GM18502 (cell line): ENCODE results near the gene KERA.
A peak's percentile ranks its signal among the peaks of the same experiment; 100 is the strongest.
"Not testable (repeated sequence)": the region's sequence is repeated elsewhere in the genome, so short reads cannot be mapped to it uniquely, and the experiment has no call there.

ENCODE experiments used
- ATAC-seq: cut with Tn5 transposase; IDR thresholded peaks from one replicate; pipeline ENCODE4 v1.9.1; 2021; ENCODE audit warnings: mild to moderate bottlenecking; ENCODE audit not compliant: unreplicated experiment, poor library complexity

KERA gene, protein sequence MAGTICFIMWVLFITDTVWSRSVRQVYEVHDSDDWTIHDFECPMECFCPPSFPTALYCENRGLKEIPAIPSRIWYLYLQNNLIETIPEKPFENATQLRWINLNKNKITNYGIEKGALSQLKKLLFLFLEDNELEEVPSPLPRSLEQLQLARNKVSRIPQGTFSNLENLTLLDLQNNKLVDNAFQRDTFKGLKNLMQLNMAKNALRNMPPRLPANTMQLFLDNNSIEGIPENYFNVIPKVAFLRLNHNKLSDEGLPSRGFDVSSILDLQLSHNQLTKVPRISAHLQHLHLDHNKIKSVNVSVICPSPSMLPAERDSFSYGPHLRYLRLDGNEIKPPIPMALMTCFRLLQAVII

DNA sequence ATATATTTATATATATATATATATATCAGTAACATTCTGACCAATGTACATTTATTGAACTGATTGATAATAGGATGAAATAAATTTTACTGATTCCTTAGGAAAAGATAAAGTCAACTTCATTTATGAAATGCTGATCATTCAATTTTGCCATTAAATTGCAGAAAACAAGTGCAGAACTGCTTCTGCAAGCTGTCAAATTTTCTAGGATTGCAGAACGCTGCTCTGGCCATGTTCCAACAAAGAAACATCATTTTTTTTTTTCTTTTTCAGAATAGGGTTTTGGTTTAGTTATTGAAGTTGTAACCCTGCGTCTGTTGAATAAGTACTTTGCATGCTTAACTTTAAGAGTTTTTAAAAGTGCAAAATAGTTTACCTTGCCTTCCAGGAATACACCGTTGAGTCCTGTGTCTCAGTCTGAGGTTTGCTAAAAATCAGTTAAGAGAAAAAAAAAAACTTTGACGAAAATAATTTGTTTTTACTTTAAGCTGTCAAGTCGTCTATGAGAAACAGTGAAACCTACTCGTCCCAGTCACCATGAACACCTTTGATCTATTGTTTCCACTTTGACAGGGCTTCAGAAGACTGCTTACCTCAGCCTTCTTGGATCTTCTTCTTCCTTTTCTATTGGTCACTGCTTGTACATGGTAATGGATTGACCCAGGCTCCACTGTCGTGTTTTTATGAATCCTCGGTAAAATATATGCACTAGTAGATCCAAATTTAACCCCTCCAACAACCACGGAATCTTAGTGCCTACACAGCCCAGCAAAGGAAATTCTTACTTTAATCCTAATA, at the start of gene KERA:
Gene KERA, minus strand, starts transcription at position 657 of the 798 bp plus-strand sequence. CDS start 1,743 bp downstream, outside the sequence.
- no peak for ATAC-seq

DNA sequence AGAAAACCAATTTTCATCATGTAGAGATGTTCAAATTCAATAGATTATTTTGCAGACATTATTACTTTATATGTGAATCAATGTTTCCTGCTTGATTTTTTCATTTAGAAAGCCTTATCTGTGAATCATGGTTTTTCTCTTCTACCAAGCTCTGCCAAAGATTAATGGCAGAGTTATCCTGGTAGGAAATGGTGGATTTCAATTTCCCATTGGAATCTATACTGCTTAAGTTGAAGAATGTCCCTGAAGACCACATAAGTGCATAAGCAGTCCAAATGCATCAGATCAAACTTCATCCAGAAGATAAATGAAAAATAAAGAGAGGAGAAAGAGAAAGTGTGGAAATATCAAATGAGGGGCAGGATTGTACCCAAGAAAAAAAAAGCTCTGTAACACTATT, 48.5 kb upstream of the KERA start:
- ATAC-seq, result no peak

DNA sequence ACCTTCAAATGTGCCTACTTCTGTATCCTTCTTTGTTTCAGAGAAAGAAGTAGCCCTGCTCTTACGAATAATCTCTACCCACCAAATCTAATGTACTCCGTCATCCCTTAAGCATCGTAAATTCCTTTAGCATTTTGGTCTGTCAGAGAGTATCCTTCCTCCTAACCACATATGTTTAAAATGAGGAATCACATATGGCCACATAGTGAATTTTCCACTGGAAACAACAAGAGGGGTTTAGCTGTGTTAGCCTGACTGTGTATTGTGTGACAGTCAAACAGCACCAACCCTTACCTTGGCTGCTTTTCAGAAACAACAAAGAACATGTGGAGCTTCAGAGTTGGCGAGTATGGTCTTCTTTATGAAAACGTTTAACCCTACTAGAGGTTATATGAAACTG, 48.0 kb upstream of the KERA start:
- ATAC-seq, result no peak

DNA sequence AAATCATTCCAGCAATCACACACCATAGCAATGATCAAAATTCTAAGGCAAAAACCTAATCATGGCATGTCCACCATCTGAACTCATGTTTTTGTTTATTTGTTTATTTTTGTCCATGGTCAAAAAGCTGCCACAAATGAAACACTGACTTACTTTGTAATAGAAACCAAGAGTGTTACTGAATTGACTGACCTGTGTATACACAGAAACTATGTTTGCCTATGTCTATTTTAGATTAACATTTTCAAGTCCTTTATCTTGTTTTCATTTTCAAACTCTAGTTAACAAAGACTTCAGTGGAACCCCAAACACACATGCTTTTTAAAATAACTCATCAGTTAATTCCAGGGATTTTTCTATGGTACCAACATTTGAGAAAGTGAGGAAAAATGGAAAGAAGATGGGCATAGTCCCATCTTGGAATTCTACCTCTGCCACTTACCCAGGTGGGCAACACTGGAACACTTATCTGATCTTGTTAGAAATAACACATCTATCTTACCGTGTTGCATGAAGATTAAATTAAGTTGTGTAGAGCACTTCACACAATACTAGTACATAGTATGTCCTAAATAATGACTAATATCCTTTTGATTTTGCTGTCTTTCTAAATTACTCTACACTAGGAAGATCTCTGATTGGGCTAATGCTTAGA, 47.1 kb upstream of the KERA start:
- ATAC-seq, result peak; percentile 68

DNA sequence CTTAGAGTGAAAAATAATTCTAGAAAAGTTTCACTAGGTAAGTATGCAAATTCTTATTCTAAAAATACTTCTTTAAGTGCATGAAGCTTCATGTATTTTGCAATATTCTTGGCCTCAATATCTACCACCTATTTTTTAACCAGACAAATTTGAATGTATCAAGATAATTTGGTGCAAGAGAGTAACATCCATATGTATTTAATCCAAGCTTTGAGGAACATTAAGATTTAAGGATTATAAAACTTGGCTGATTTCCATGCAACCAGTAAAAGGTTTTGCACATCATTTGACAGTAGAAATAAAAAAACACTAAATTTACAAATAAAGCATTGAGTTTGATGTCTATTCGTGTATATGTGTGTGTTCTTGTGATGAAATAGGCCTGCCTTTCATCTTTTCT, 45.8 kb upstream of the KERA start:
- ATAC-seq, result no peak

DNA sequence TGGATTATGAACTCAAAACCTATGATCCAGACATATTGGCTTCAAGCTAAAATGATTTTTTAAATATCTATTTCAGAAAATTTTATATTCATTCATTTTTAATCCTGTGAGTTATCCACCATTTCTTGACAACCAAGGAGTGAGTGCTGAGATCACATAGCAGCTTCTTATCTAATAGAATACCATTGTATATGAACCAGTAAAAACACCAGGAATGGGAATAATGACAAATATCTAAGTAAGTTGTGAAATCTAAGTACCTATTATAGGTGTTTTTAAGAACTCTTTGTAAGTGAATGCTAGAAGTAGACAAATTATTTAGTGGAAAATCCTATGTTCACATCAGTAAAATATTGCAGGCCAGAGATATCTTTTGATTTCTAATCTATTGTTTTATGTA, 45.3 kb upstream of the KERA start:
- no peak for ATAC-seq

DNA sequence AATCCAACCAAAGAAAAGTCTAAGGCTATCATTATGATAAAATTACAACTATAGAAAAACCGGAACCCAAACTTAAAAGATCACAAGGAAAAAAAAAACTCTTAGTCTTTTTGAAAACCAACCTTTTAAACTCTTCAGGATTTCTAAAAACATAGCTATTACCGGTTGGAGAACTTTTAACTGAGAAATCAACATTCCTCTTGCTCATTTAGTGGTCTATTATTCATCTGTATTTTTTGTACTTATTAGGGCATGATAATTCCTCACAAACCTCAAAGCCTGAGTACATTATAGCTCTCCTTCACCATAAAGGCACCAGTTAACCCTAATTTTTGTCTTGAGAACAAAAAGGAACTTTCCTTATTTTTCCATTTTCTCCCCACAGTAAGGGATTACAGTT, 43.1 kb upstream of the KERA start:
- ATAC-seq, result no peak

DNA sequence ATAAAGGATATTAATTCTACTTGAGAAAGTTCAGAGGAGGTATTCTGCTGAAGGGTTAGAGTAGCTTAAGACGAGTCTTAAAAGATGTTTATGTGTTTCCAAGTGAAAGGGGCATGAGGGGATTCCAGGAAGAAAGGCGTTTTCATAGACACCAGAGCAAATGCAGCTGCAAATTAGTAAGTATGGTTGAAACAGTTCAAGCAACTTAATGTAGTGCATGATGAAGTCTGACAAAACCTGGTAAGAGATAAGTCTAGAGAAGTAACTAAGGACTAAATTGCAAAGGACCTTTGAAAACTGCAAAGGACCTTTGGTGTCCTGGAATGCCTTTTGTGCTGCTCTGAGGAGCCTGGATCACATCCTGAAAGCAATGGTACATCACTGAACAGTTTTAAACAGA, 42.0 kb upstream of the KERA start:
- ATAC-seq, result no peak

DNA sequence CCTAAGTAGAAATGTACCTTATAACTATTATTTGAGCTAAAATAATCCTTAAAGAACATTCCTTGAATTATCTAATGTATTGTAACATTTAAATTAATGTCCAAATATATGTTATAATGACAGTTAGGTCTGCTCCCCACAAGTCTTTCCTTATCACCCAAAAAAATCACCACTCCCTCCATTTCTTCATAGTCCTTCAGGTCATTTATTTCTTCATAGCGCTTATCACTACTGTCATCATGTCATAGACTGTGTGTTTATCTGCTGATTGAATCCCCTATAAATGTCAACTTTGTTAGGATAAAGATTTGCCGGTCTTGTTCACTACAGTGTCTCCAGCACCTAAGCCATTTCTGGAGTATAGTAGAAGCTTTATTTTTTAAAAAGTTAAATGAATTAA, 41.5 kb upstream of the KERA start:
- no peak for ATAC-seq

DNA sequence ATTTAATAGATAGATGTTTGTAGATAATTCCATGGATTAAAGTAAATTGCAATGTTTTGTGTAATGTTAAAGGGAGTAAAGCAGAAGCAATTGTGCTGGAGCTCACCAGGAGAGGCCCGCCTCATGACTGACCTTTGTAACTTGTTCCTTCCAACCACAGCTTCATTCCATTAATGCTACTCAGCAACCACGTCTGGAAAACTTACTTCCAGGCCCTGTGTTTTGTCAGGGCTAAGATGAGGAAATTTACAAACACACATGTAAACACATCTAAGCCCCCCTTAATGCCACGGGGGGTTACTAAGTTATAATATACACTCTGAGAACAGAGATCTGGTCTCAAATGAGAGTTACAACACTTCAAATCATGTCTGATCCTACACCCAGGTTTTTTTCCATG, 41.1 kb upstream of the KERA start:
- no peak for ATAC-seq

DNA sequence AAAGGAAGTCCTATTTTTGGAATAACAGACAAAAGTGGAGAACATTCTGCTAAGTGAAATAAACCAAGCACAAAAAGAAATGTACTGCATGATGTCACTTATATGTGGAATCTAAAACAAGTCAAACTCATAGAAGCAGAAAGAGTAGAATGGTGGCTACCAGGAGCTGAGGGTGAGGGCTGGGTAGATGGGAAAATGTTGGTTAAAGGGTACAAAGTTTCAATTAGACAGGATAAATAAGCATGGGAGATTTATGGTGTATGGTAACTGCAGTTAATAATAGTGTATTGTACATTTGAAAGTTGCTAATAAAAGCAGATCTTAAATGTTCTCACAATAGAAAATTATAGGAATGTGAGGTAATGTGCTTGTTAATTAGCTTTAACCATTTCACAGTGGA, 40.6 kb upstream of the KERA start:
- no peak for ATAC-seq

DNA sequence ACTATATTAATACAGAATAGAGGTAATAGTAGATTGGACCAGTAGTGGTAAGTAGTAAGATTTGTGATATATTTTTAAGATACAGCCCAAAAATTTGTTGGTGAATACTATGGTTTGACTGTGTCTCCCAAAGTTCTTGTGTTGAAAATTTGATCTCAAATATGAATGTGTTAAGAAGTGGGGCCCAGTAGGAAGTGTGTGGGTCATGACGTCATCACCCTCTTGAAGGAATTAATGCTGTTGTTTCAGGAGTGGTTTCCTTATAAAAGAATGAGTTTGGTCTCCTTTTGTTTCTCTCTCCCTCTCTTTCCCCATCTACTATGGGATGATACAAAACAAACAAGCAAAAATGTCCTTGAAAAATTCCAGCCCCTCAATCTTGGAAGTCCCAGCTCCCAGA, 37.1 kb upstream of the KERA start:
- ATAC-seq, result no peak

DNA sequence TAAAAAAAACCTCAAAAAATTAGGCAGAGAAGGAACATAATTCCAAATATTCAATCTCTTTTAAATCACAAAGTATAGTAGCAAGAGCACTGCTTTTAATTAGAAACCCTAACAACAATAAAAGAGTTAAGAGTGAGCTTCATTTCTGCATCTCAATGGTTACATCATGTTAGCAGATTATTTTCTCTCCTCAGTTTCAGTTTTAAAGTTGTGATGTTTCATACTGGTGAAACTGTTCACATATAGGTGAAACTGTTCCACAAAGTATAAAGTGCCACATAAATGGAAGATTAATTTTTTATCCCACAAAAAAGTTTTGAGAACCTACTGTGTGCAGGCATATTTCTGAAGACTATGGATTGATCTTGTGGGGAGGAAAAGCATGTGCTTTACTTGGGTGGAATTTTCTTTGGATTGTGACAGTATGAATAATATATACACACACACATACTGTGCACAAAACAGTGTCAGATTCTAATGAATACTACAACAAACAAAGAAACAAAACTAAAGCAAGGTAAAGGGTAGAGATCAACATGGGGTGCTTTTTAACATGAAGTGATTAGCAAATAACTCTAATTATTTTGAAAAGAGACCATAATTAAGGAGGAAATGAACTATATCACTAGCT, 36.3 kb upstream of the KERA start:
- no peak for ATAC-seq

DNA sequence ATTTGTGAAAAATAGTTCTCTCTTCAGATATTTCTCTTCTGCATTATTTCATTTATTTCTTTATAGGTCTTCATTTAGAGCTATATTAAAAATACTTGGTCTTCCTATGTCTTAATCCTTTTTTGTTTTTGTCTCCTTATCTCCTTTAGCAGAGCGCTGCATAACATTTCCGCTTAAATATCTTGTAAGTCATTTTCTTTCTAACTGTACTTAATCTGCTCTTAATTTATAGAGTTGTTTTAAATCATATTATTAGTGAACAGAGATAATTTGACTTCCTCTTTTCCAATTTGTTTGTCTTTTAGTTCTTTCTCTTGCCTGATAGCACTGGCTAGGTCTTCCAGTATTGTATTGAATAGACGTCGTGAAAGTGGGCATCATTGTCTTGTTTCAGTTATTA, 35.5 kb upstream of the KERA start:
- ATAC-seq, result no peak

DNA sequence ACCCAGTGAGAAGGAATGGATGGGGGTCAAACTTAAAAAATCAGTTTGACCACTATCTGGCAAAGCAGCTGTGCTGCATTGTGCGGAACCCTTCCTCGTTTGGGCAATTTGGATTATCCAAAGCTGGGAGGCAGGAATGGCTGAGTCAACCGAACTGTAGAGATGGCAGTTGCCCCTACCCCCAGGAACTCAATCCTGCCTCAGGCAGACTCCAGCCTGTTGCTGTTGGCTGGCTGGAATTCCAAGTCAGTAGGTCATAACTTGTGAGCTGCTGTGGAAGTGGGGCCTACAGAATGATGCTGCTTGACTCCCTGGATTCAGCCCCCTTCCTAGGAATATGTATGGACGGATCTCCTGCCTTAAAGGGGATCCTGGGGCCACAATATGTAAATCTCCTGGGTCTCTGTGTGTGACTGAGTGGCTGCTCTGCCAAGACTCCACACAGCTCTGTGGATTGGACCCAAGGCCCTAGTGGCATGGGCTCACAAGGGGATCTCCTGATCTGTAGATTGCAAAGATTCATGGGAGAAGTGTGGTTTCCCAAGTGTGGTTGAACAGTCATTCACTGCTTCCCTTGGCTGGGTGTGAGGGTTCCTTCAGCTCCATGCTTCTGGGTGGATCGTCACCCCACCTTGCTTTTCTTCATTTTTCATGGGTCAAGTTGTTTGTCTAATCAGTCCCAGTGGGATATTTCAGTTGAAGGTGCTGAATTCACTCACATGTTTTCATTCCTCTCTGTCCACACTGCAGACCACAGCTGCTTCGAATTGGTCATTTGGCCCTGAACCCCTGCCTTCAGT, 34.3 kb upstream of the KERA start:
- ATAC-seq, result no peak

DNA sequence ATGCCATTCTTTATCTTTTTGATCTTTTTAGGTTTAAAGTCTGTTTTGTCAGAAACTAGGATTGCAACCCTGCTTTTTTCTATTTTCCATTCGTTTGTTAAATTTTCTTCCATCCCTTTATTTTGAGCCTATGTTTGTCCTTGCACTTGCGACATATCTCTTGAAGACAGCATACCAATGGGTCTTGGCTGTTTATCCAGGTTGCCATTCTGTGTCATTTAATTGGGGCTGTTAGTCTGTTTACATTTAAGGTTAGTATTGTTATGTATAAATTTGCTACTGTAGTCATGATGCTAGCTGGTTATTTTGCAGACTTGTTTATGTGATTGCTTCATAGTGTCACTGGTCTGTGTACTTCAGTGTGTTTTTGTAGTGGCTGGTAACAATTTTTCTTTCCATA, 32.1 kb upstream of the KERA start:
- ATAC-seq, result not testable (repeated sequence)

DNA sequence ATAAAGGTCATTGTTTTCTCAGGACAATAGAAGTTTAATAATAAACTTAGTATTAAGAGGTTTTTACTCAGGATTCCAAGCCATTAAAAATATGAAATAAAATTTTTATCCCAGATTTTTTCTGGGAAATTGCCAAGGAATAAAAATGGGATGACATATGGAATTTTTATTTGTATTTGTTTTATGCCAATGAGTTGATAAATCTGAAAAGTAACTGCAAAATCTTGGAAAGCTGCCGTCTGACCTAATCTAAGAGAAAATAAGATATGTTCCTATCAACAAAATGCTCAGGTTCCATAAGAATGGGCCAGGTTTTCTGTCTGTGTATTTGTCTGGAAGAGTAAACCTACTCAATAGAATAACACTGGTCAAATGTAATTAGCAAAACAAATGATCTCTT, 22.2 kb upstream of the KERA start:
- no peak for ATAC-seq

DNA sequence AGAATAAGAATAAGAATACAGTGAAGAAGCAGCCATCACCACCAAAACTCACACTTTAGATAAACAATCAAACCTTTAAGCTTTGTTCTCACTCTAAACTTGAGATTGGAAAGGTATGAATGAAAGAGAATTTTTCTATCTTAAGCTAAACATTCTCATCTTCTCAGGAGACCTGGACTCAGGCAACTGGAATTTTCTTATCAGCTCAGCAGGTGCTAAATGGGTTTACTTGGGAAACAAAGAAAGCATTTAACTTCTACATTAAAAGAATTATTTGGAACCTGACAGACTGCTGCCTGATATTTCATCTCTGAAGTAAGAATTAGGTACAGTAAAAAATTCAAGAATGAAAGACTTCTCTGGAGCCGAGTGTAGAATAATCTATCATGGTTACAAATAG, 20.7 kb upstream of the KERA start:
- no peak for ATAC-seq

DNA sequence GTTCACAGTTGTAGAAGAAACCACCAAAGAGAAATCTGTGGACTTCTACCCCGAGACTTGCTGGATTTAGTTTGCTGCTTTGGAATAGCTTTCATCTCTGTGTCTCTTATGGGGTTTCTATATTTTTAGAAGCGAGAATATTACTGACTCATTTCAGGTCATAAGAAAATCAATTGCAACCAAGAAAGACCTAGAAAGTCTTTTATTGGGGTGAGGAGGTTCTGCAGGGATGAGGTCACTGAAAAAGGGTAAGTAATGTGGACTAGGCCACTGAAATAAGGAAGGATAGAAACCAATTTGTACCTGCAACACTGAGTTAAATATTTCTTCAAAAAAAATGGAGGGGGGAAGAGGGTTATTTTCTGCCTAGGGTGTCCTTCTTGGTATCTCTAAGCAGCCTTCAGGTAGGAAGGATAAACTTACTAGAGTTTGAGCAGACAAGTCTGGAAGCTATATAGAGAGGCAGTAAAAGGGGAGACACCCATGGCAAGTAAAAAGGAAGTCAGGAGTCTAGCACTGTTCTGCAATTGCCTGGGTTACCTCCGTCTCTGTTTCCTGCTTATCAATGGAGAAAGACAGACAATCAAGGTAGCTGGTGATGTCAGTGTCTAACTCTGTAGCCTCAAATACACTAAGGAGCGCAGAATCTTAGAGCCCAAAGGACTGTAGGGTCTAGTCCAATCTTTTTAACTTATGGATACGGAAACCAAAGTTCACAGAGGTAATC, 19.6 kb upstream of the KERA start:
- ATAC-seq, result peak; percentile 56
